ENCODE data around the gene LRCH4.

DNA sequence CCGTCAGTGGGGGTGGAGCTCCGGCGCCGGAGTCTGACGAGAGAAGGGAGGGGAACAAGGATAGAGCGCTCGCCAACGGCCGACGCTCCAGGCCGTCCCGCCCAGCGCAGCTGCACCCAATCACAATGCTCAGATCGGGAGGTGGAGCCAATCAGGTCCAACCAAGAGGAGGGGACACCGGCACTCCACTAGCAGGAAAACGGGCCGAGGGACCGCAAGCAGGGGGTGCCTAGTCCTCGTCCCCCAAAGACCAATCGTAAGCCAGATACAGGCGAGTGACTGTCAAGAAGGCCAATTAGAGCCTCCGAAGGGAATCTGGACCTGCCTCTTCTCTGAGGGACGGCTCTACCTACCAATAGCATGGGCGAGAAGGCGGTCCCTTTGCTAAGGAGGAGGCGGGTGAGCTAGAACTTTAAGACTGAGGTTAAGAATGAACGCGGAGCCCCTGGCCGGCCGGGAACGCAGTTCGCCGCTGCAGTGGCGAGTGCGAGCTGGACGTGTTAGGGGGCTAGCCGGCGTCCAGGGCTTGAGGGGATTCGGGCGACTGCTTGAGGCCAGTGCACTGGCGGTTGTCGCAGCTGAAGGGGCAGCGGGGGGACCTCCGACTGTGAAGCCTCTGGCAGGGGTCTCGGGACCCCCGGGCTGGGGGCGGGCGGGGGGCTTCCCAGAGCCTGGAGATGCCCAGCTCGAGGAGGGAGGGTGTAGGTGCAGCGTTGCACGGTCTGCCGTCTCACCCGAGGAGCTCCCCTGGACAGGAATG lies 517 bp upstream of the LRCH4 start, which contains the start of gene FBXO24:
- TF ChIP-seq, protein P1, sequence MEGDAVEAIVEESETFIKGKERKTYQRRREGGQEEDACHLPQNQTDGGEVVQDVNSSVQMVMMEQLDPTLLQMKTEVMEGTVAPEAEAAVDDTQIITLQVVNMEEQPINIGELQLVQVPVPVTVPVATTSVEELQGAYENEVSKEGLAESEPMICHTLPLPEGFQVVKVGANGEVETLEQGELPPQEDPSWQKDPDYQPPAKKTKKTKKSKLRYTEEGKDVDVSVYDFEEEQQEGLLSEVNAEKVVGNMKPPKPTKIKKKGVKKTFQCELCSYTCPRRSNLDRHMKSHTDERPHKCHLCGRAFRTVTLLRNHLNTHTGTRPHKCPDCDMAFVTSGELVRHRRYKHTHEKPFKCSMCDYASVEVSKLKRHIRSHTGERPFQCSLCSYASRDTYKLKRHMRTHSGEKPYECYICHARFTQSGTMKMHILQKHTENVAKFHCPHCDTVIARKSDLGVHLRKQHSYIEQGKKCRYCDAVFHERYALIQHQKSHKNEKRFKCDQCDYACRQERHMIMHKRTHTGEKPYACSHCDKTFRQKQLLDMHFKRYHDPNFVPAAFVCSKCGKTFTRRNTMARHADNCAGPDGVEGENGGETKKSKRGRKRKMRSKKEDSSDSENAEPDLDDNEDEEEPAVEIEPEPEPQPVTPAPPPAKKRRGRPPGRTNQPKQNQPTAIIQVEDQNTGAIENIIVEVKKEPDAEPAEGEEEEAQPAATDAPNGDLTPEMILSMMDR (conservative IDR thresholded peaks at IDR 0.05), result no peak
- TF ChIP-seq ZFX (IDR thresholded peaks at IDR 0.05), result no peak

Data from C4-2B (cell line).